ENCODE measurements around the gene EIF3K. TPM values are rescaled to one million over a fixed set of nuclear protein-coding genes. Genes with fewer than 3 reads are reported as not detected.
"Not testable (repeated sequence)": the region's sequence is repeated elsewhere in the genome, so short reads cannot be mapped to it uniquely, and the experiment has no call there.

Gene EIF3K
- total RNA-seq, 1 experiment from 2014 or later, result 414 TPM

GRCh38 chr19:38629568-38629967 lies 10.6 kb downstream of the EIF3K start:
- CTCF ChIA-PET, result no interaction called here
- H3K4me3 ChIP-seq (ENCODE audit: low read length), result no peak overlapping the region
- POLR2A ChIA-PET (ENCODE audit: unreplicated experiment), result no interaction called here
- no peak overlapping the region for H3K27ac ChIP-seq (ENCODE audit: low read length)
- ATAC-seq (no peak), DNase-seq (no peak)
- TF ChIP-seq EZH2 (IDR thresholded peaks at IDR 0.05; ENCODE audit: low read length, unreplicated experiment) (no peak), CTCF (conservative IDR thresholded peaks at IDR 0.05; ENCODE audit: low read depth, low read length) (no peak), EZH2phosphoT487 (IDR thresholded peaks at IDR 0.05; ENCODE audit: borderline replicate concordance, low read length) (no peak)
- H3K4me1 ChIP-seq (ENCODE audit: insufficient read depth, low read length), result no peaks in the 10 kb centered on the region
- no peaks in the 10 kb centered on the region for H3K27me3 ChIP-seq (ENCODE audit: low read length)
- H3F3A ChIP-seq (ENCODE audit: low read length, unreplicated experiment), result no peaks in the 10 kb centered on the region
- no peak overlapping the region for H3K9ac ChIP-seq (ENCODE audit: low read length)
- H4K20me1 ChIP-seq (ENCODE audit: low read length), result no peaks in the 10 kb centered on the region
- BruUV-seq (replicated peaks), result no TSS peak
- no peaks in the 10 kb centered on the region for H3K9me3 ChIP-seq (ENCODE audit: low read length)
- H3K36me3 ChIP-seq (ENCODE audit: low read depth, low read length), result peaks cover 7% of the 10 kb centered on the region
- no peak overlapping the region for H2AFZ ChIP-seq (ENCODE audit: low read length)
- intact Hi-C loops (cut with micrococcal nuclease), result no loop called here
- H3K4me2 ChIP-seq (ENCODE audit: low read length), result no peak overlapping the region
- no peaks in the 10 kb centered on the region for H3K79me2 ChIP-seq (ENCODE audit: low read length)
- H3K9me2 ChIP-seq (replicated peaks; ENCODE audit: low read length), result no peaks in the 10 kb centered on the region

- H4K20me1 ChIP-seq (ENCODE audit: low read length); H2AFZ ChIP-seq (ENCODE audit: low read length); ATAC-seq; BruUV-seq (replicated peaks); H3K9me2 ChIP-seq (replicated peaks; ENCODE audit: low read length); H3K4me1 ChIP-seq (ENCODE audit: insufficient read depth, low read length); H3K9ac ChIP-seq (ENCODE audit: low read length); H3K4me2 ChIP-seq (ENCODE audit: low read length); POLR2A ChIA-PET (ENCODE audit: unreplicated experiment); H3K9me3 ChIP-seq (ENCODE audit: low read length); intact Hi-C loops (cut with micrococcal nuclease); H3K4me3 ChIP-seq (ENCODE audit: low read length); H3F3A ChIP-seq (ENCODE audit: low read length, unreplicated experiment); CTCF ChIA-PET; H3K27ac ChIP-seq (ENCODE audit: low read length); H3K27me3 ChIP-seq (ENCODE audit: low read length); DNase-seq: not testable (repeated sequence)
- Histone ChIP-seq H3K36me3 (ENCODE audit: low read depth, low read length) (peaks cover 19% of the 10 kb centered on the region), H3K79me2 (ENCODE audit: low read length) (0 out of 2 replicates have a peak, but pooled peaks cover 12% of the 10 kb centered on the region)
Observed at GRCh38 chr19:38631301-38631700, 12.3 kb downstream of the EIF3K start.

GRCh38 chr19:38631811-38632475 lies 13.0 kb downstream of the EIF3K start:
- H3K4me2 ChIP-seq (ENCODE audit: low read length); POLR2A ChIA-PET (ENCODE audit: unreplicated experiment): not testable (repeated sequence)
- peaks cover 19% of the 10 kb centered on the region for H3K36me3 ChIP-seq (ENCODE audit: low read depth, low read length)

More at GRCh38 chr19:38631811-38632475, 13.0 kb downstream of the EIF3K start:
- ATAC-seq; H4K20me1 ChIP-seq (ENCODE audit: low read length); BruUV-seq (replicated peaks); H3F3A ChIP-seq (ENCODE audit: low read length, unreplicated experiment); H3K27ac ChIP-seq (ENCODE audit: low read length); H3K9me2 ChIP-seq (replicated peaks; ENCODE audit: low read length); H3K4me3 ChIP-seq (ENCODE audit: low read length); DNase-seq; intact Hi-C loops (cut with micrococcal nuclease); H3K9ac ChIP-seq (ENCODE audit: low read length); H2AFZ ChIP-seq (ENCODE audit: low read length); H3K27me3 ChIP-seq (ENCODE audit: low read length); H3K9me3 ChIP-seq (ENCODE audit: low read length): not testable (repeated sequence)
- CTCF ChIA-PET, result interaction anchor here (0.6 kb wide), 1 partner anchor 229 kb away, joined by 4 read pairs; no protein-coding TSS in a partner anchor
- H3K4me1 ChIP-seq (ENCODE audit: insufficient read depth, low read length), result peaks cover 13% of the 10 kb centered on the region
- H3K79me2 ChIP-seq (ENCODE audit: low read length), result 0 out of 2 replicates have a peak, but pooled peaks cover 12% of the 10 kb centered on the region

Measured in PC-3 (cell line).